ENCODE measurements around the gene KATNIP.

DNA sequence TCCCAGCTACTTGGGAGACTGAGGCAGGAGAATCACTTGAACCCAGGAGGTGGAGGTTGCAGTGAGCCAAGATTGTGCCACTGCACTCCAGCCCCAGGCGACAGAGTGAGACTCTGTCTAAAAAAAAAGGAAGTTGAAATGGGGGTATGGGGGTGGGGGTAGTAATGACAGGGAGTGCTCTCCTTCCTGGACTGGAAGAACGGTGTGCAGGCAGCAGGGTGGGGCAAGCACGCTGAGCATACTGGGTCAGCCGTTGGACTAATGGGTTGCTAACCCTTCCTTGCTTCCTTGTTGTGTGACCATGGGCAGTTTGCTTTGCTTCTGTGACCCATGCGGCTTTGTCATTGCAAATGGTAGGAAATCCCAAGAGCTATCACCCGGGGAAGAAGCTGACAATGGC, 16.5 kb downstream of the KATNIP start:
- TF ChIP-seq BACH1 (tag; IDR thresholded peaks at IDR 0.05) (no peak), NBN (IDR thresholded peaks at IDR 0.05; ENCODE audit: low read depth) (no peak), CTCF (IDR thresholded peaks at IDR 0.05 in 2 of 3, conservative IDR thresholded peaks at IDR 0.05 in 1 of 3; ENCODE audit: insufficient read depth in 2 of 3, low read depth in 1 of 3, low read length in 3 of 3) (no peak), NRF1 (conservative IDR thresholded peaks at IDR 0.05 in 1 of 2, IDR thresholded peaks at IDR 0.05 in 1 of 2) (peak; percentile 57 to 64), HNRNPLL (IDR thresholded peaks at IDR 0.05; ENCODE audit: low read depth, low read length, poor library complexity, severe bottlenecking) (no peak), KDM1A (IDR thresholded peaks at IDR 0.05) (no peak), RB1 (IDR thresholded peaks at IDR 0.05; ENCODE audit: low read depth) (no peak), NFATC3 (IDR thresholded peaks at IDR 0.05) (no peak)

All from K562 (cell line).